RWPE2 (cell line): ENCODE results near the gene AGBL4.

ENCODE experiments used
- ATAC-seq: fragments of 200-7000 bp; cut with Tn5 transposase; 3 replicates; pipeline ENCODE4 v1.9.1; 2021; ENCODE audit warnings: low read depth
- DNase-seq: peaks from one replicate; pipeline ENCODE4 v3.0.0-alpha.2; 2020; ENCODE audit warnings: low spot score
- H3K27ac ChIP-seq: fragments of 450-650 bp; 2 replicates; pipeline ENCODE4 v1.5.1; 2017; ENCODE audit warnings: mild to moderate bottlenecking; ENCODE audit not compliant: poor library complexity, severe bottlenecking
- H3K27me3 ChIP-seq: fragments of 250-450 bp; sonication (Bioruptor Pico); 2 replicates; pipeline ENCODE4 v1.5.1; 2021; ENCODE audit warnings: mild to moderate bottlenecking, moderate library complexity; ENCODE audit not compliant: insufficient read depth, poor library complexity, severe bottlenecking
- H3K36me3 ChIP-seq: fragments of 250-450 bp; sonication (Bioruptor Pico); 2 replicates; pipeline ENCODE4 v1.5.1; 2020; ENCODE audit warnings: low read depth, mild to moderate bottlenecking, moderate library complexity
- H3K4me1 ChIP-seq: fragments of 250-450 bp; sonication (Bioruptor Pico); 2 replicates; pipeline ENCODE4 v1.5.1; 2021; ENCODE audit warnings: mild to moderate bottlenecking, moderate library complexity; ENCODE audit not compliant: insufficient read depth, poor library complexity, severe bottlenecking
- H3K4me3 ChIP-seq: fragments of 250-450 bp; sonication (Bioruptor Pico); 2 replicates; pipeline ENCODE4 v1.5.1; 2021; ENCODE audit warnings: mild to moderate bottlenecking, moderate library complexity; ENCODE audit not compliant: severe bottlenecking
- H3K9me3 ChIP-seq: fragments of 250-450 bp; sonication (Bioruptor Pico); 2 replicates; pipeline ENCODE4 v1.5.1; 2021; ENCODE audit warnings: mild to moderate bottlenecking, moderate library complexity; ENCODE audit not compliant: severe bottlenecking
- TF ChIP-seq, protein P1 (sequence below): fragments of 450-650 bp; IDR thresholded peaks from one replicate; pipeline ENCODE4 v1.5.1; 2017; ENCODE audit warnings: mild to moderate bottlenecking, moderate library complexity; ENCODE audit not compliant: poor library complexity, severe bottlenecking

The AGBL4 gene

DNA sequence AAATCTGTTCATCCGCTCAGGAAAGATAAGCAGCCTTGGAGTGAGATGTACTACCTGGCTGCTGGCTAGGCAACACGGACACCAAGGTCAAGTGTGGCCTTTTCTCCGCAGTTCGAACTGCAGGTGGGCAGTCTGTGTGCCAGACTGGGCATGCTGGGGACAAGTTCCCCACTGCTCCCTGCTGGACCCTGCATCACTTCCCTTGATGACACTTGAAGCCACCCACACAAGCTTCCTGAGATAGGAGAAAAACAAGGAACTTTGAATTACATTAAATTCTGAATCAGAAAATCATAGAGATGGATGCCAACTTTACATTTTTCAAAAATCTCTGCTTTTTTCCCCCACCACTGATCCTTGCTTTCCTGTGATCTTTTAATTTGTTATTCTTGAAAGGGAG, 1285.4 kb downstream of the AGBL4 start:
- no peaks in the 10 kb centered on the region for H3K27me3 ChIP-seq
- TF ChIP-seq, protein P1, sequence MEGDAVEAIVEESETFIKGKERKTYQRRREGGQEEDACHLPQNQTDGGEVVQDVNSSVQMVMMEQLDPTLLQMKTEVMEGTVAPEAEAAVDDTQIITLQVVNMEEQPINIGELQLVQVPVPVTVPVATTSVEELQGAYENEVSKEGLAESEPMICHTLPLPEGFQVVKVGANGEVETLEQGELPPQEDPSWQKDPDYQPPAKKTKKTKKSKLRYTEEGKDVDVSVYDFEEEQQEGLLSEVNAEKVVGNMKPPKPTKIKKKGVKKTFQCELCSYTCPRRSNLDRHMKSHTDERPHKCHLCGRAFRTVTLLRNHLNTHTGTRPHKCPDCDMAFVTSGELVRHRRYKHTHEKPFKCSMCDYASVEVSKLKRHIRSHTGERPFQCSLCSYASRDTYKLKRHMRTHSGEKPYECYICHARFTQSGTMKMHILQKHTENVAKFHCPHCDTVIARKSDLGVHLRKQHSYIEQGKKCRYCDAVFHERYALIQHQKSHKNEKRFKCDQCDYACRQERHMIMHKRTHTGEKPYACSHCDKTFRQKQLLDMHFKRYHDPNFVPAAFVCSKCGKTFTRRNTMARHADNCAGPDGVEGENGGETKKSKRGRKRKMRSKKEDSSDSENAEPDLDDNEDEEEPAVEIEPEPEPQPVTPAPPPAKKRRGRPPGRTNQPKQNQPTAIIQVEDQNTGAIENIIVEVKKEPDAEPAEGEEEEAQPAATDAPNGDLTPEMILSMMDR = no peak
- ATAC-seq (no peak), DNase-seq (no peak)
- H3K36me3 ChIP-seq = no peaks in the 10 kb centered on the region
- no peaks in the 10 kb centered on the region for H3K9me3 ChIP-seq
- no peaks in the 10 kb centered on the region for H3K4me1 ChIP-seq
- no peak overlapping the region for H3K4me3 ChIP-seq
- H3K27ac ChIP-seq = no peak overlapping the region

DNA sequence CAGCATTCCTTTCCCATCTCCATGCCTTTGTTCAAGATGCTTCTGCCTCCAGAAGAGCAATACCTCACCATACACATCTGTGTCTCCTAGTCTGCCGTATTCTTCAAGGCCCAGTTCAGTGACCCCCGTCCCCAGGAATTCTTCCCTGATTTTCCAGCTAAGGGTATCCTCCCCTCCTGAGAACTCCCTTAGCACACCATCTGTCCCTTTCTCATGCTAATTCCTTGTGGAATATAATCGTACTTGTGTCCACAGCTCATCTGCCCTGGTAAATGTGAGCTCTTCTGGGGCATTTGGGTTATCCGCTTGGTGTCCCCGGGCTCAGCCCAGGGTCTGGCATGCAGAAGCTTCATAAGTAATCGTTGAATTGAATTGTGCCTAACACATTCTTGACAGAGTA, 1288.0 kb downstream of the AGBL4 start:
- H3K36me3 ChIP-seq = no peaks in the 10 kb centered on the region
- H3K27me3 ChIP-seq = no peaks in the 10 kb centered on the region
- H3K4me3 ChIP-seq = no peak overlapping the region
- TF ChIP-seq, protein P1 = no peak
- H3K27ac ChIP-seq = no peak overlapping the region
- no peaks in the 10 kb centered on the region for H3K4me1 ChIP-seq
- no peak for DNase-seq
- ATAC-seq = no peak
- H3K9me3 ChIP-seq = no peaks in the 10 kb centered on the region

DNA sequence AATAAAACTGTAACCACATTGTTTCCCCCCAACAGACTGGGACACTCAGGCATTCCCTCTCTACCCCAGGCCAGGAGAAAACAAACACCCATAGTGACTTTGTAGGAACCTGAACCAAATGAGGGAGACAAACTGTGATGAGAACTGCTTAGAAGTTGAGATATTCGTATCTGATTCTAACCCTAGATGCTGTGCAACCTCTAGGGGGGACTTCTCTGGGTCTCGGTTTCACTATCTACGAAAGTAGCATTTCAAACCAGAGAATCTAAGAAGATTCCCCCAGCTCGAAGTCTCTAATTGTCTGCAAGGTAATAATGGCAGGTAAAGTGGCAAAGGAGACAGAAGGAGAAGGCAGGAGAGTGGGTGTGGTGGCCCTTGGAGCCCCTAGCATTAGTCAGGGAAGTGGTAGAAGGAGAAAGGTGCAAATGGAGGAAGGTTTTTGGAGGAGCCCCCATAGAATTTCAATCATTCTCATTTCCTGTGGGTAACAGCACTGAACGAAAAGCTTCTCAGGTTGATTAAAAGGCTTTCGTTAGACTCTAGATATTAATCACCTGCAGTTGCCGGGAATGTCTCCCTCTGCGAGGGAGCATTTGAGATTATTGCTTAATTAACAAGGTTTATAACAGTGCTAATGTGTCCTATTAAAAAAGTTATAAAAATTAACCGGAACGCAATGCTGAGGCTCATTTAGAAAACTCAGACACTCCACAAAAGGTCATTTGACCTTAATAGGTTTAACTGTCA, 1293.4 kb downstream of the AGBL4 start:
- no peaks in the 10 kb centered on the region for H3K27me3 ChIP-seq
- TF ChIP-seq, protein P1 = no peak
- no peaks in the 10 kb centered on the region for H3K4me1 ChIP-seq
- no peaks in the 10 kb centered on the region for H3K9me3 ChIP-seq
- no peak overlapping the region for H3K27ac ChIP-seq
- H3K36me3 ChIP-seq = no peaks in the 10 kb centered on the region
- no peak for ATAC-seq
- no peak for DNase-seq
- H3K4me3 ChIP-seq = no peak overlapping the region

DNA sequence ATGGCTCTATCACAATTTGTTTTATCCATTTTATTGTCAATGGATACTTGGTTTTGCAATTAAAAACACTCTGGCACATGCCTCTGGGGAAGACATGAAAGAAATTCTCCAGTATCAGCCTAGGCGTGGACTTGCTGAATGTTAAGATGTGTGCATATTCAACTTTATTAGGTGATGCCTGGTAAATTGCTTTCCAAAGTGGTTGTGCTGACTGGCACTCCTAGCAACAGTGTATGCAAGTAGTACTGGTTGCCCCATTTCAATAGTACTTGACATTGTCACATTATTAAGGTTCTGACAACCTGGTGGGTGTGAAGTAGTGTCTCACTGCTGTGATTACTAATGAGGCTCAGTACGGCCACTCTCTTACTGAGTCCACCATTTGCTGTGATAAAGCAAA, 1295.2 kb downstream of the AGBL4 start:
- TF ChIP-seq, protein P1 = no peak
- H3K9me3 ChIP-seq = no peaks in the 10 kb centered on the region
- H3K27ac ChIP-seq = no peak overlapping the region
- no peak overlapping the region for H3K4me3 ChIP-seq
- DNase-seq (no peak), ATAC-seq (no peak)
- H3K36me3 ChIP-seq = no peaks in the 10 kb centered on the region
- no peaks in the 10 kb centered on the region for H3K4me1 ChIP-seq
- H3K27me3 ChIP-seq = no peaks in the 10 kb centered on the region

DNA sequence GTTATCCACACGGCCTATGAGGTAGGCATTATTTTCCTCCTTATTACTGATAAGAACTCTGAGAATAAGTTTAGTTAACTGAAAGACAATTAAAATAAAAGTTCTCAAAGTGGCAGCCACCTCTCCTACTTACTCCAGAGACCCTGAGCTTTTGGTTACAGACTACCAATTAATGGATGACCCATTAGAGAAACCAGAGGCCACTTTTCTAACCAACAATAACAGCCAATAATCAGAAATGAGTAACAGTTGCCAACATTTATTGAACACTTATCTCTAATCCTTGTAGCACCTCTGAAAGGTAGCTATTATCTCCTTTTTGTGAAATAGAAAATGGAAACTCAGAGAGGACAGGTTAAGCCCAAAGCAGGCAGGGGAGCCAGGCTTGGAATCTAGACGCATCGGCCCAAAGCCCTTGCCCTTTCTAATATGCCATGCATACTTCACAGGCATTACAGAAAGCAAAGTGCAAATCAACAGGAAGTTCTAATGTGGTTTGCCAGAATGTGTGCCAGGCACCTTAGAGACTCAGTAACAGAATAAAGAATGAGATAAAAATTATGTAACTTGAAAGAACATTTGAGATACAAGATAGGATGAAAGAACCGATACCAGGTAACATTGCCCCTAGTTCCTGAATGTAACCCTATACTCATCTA, 1297.1 kb downstream of the AGBL4 start:
- ATAC-seq (no peak), DNase-seq (no peak)
- TF ChIP-seq, protein P1 = no peak
- Histone ChIP-seq H3K36me3 (no peaks in the 10 kb centered on the region), H3K27ac (no peak overlapping the region), H3K4me1 (no peaks in the 10 kb centered on the region), H3K4me3 (no peak overlapping the region), H3K9me3 (no peaks in the 10 kb centered on the region), H3K27me3 (no peaks in the 10 kb centered on the region)
